WTC11 (cell line): ENCODE data around the gene PPM1G.

ENCODE experiments used
- CREB1 ChIP-seq: sonication (generic); formaldehyde crosslinking; IDR thresholded peaks from 2 replicates; pipeline ENCODE4 v1.8.0; 2023; ENCODE audit warnings: mild to moderate bottlenecking, missing genetic modification reagents
- ELF4 ChIP-seq: sonication (generic); formaldehyde crosslinking; IDR thresholded peaks from 2 replicates; pipeline ENCODE4 v1.8.1; 2022; ENCODE audit warnings: low read depth, mild to moderate bottlenecking, moderate library complexity, missing genetic modification reagents
- ESRRA ChIP-seq: sonication (generic); formaldehyde crosslinking; IDR thresholded peaks from 2 replicates; pipeline ENCODE4 v1.8.1; 2022; ENCODE audit warnings: mild to moderate bottlenecking, missing genetic modification reagents, borderline replicate concordance
- IRF2 ChIP-seq: sonication (generic); formaldehyde crosslinking; IDR thresholded peaks from 2 replicates; pipeline ENCODE4 v1.8.0; 2022; ENCODE audit warnings: low read depth, missing genetic modification reagents, borderline replicate concordance
- JUN ChIP-seq: sonication (generic); formaldehyde crosslinking; IDR thresholded peaks from 2 replicates; pipeline ENCODE4 v1.8.0; 2023; ENCODE audit warnings: mild to moderate bottlenecking, missing genetic modification reagents
- NFYB ChIP-seq: sonication (generic); formaldehyde crosslinking; conservative IDR thresholded peaks from 2 replicates; pipeline ENCODE4 v1.8.0; 2022; ENCODE audit warnings: low read depth, missing genetic modification reagents
- NR2C2 ChIP-seq: sonication (generic); formaldehyde crosslinking; IDR thresholded peaks from 2 replicates; pipeline ENCODE4 v1.8.0; 2022; ENCODE audit warnings: mild to moderate bottlenecking, missing genetic modification reagents
- TCF7 ChIP-seq: sonication (generic); formaldehyde crosslinking; IDR thresholded peaks from 2 replicates; pipeline ENCODE4 v1.8.0; 2022; ENCODE audit warnings: mild to moderate bottlenecking, low read depth, missing genetic modification reagents, moderate library complexity
- TP53 ChIP-seq: sonication (generic); formaldehyde crosslinking; IDR thresholded peaks from 2 replicates; pipeline ENCODE4 v1.8.1; 2023; ENCODE audit warnings: mild to moderate bottlenecking, missing genetic modification reagents
- TF ChIP-seq, protein P1 (sequence below): sonication (generic); formaldehyde crosslinking; conservative IDR thresholded peaks from 2 replicates; pipeline ENCODE4 v1.8.1; 2023; ENCODE audit warnings: mild to moderate bottlenecking, low read depth, missing genetic modification reagents, moderate library complexity
- TF ChIP-seq, protein P2 (sequence below): fragments of 200-600 bp; IDR thresholded peaks from 2 replicates; pipeline ENCODE4 v1.8.0; 2022; ENCODE audit warnings: antibody characterized with exemption
- TF ChIP-seq, protein P3 (sequence below): sonication (generic); formaldehyde crosslinking; IDR thresholded peaks from 2 replicates; pipeline ENCODE4 v1.8.0; 2022; ENCODE audit warnings: mild to moderate bottlenecking, missing genetic modification reagents
- TF ChIP-seq, protein P4 (sequence below): sonication (generic); formaldehyde crosslinking; IDR thresholded peaks from 2 replicates; pipeline ENCODE4 v1.8.1; 2022; ENCODE audit warnings: missing genetic modification reagents, borderline replicate concordance
- TF ChIP-seq, protein P5 (sequence below): sonication (generic); formaldehyde crosslinking; IDR thresholded peaks from 2 replicates; pipeline ENCODE4 v1.8.0; 2023; ENCODE audit warnings: missing genetic modification reagents

DNA sequence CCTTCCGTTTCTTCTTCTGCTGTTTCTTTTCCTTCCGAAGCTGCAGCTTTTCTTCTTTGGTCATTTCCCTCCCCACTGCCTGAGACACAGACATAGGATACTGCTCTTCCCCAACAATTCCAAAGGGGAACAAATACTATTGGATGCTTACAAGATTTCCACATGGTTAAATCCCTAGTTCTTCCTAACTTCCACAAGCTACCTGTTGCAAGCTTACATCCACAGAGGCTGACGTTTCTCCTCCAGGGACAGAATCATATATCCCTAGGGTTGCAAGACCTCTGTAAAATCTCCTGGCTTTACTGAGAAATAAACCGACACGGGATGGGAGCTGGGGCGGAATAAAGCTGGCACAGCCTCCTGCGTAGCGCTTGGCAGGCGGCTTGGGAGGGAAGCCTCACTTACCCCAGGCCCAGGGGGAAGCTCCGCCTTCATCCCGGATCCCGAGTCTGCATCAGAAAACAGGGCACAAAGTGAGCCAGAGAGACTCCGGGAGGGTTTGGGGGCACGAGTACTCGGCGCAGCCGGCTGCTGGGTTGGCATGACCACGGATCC, 39.8 kb downstream of the PPM1G start:
- TF ChIP-seq, protein P1, sequence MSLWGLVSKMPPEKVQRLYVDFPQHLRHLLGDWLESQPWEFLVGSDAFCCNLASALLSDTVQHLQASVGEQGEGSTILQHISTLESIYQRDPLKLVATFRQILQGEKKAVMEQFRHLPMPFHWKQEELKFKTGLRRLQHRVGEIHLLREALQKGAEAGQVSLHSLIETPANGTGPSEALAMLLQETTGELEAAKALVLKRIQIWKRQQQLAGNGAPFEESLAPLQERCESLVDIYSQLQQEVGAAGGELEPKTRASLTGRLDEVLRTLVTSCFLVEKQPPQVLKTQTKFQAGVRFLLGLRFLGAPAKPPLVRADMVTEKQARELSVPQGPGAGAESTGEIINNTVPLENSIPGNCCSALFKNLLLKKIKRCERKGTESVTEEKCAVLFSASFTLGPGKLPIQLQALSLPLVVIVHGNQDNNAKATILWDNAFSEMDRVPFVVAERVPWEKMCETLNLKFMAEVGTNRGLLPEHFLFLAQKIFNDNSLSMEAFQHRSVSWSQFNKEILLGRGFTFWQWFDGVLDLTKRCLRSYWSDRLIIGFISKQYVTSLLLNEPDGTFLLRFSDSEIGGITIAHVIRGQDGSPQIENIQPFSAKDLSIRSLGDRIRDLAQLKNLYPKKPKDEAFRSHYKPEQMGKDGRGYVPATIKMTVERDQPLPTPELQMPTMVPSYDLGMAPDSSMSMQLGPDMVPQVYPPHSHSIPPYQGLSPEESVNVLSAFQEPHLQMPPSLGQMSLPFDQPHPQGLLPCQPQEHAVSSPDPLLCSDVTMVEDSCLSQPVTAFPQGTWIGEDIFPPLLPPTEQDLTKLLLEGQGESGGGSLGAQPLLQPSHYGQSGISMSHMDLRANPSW (CRISPR knock-in tag) = no peak
- TF ChIP-seq, protein P2, sequence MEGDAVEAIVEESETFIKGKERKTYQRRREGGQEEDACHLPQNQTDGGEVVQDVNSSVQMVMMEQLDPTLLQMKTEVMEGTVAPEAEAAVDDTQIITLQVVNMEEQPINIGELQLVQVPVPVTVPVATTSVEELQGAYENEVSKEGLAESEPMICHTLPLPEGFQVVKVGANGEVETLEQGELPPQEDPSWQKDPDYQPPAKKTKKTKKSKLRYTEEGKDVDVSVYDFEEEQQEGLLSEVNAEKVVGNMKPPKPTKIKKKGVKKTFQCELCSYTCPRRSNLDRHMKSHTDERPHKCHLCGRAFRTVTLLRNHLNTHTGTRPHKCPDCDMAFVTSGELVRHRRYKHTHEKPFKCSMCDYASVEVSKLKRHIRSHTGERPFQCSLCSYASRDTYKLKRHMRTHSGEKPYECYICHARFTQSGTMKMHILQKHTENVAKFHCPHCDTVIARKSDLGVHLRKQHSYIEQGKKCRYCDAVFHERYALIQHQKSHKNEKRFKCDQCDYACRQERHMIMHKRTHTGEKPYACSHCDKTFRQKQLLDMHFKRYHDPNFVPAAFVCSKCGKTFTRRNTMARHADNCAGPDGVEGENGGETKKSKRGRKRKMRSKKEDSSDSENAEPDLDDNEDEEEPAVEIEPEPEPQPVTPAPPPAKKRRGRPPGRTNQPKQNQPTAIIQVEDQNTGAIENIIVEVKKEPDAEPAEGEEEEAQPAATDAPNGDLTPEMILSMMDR = no peak
- TF ChIP-seq IRF2 (CRISPR knock-in tag) = no peak
- no peak for TF ChIP-seq TP53 (CRISPR knock-in tag)
- TF ChIP-seq ESRRA (CRISPR knock-in tag) = no peak
- TF ChIP-seq NFYB (CRISPR knock-in tag) = no peak
- no peak for TF ChIP-seq NR2C2
- TF ChIP-seq JUN = no peak
- TF ChIP-seq, protein P3, sequence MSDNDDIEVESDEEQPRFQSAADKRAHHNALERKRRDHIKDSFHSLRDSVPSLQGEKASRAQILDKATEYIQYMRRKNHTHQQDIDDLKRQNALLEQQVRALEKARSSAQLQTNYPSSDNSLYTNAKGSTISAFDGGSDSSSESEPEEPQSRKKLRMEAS (CRISPR knock-in tag) = no peak
- no peak for TF ChIP-seq ELF4
- TF ChIP-seq, protein P4, sequence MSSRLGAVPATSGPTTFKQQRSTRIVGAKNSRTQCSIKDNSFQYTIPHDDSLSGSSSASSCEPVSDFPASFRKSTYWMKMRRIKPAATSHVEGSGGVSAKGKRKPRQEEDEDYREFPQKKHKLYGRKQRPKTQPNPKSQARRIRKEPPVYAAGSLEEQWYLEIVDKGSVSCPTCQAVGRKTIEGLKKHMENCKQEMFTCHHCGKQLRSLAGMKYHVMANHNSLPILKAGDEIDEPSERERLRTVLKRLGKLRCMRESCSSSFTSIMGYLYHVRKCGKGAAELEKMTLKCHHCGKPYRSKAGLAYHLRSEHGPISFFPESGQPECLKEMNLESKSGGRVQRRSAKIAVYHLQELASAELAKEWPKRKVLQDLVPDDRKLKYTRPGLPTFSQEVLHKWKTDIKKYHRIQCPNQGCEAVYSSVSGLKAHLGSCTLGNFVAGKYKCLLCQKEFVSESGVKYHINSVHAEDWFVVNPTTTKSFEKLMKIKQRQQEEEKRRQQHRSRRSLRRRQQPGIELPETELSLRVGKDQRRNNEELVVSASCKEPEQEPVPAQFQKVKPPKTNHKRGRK = no peak
- TF ChIP-seq CREB1 (CRISPR knock-in tag) = no peak
- TF ChIP-seq TCF7 = no peak
- TF ChIP-seq, protein P5, sequence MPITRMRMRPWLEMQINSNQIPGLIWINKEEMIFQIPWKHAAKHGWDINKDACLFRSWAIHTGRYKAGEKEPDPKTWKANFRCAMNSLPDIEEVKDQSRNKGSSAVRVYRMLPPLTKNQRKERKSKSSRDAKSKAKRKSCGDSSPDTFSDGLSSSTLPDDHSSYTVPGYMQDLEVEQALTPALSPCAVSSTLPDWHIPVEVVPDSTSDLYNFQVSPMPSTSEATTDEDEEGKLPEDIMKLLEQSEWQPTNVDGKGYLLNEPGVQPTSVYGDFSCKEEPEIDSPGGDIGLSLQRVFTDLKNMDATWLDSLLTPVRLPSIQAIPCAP = no peak
